H1 (cell line): ENCODE data around the gene TYK2. TPM values are rescaled to one million over a fixed set of nuclear protein-coding genes. Genes with fewer than 3 reads are reported as not detected.

Experiments
- CTCF ChIA-PET: fragments of 300-600 bp; sonication (Branson Sonifier 250); formaldehyde crosslinking; loops from one replicate; lab custom pipeline; 2021; ENCODE audit not compliant: partially characterized antibody; lab: Charles Lee
- POLR2A ChIA-PET: fragments of 300-600 bp; sonication (Branson Sonifier 250); formaldehyde crosslinking; loops from one replicate; lab custom pipeline; 2021; ENCODE audit warnings: inconsistent platforms; ENCODE audit not compliant: partially characterized antibody; lab: Charles Lee
- DNase-seq, 2 experiments: peaks; one replicate each; pipeline versions ENCODE4 v3.0.0 to v3.0.0-alpha.2; 2010 to 2022; ENCODE audit warnings: low spot score in 2 of 2, low read depth in 1 of 2, mixed read lengths in 1 of 2
- FAIRE-seq: peaks from 2 replicates; lab custom pipeline; 2011; peaks lifted over from hg19 to GRCh38; lab: Jason Lieb, UNC
- H2AFZ ChIP-seq: 2 replicates; pipeline ENCODE4 v1.8.1; 2012; ENCODE audit warnings: low read length, inconsistent platforms
- H2AK5ac ChIP-seq: 2 replicates; pipeline ENCODE4 v1.6.1; 2013; ENCODE audit warnings: low read depth, low read length
- H2BK120ac ChIP-seq: replicated peaks from 2 replicates; pipeline ENCODE3; 2013; ENCODE audit warnings: low read depth, low read length, inconsistent platforms
- H2BK12ac ChIP-seq: 2 replicates; pipeline ENCODE4 v1.6.1; 2013; ENCODE audit warnings: low read depth, low read length
- H2BK15ac ChIP-seq: 2 replicates; pipeline ENCODE4 v1.6.1; 2013; ENCODE audit warnings: low read length
- H2BK20ac ChIP-seq: 2 replicates; pipeline ENCODE4 v1.6.1; 2013; ENCODE audit warnings: low read length
- H2BK5ac ChIP-seq: 2 replicates; pipeline ENCODE4 v1.6.1; 2013; ENCODE audit warnings: low read depth, low read length
- H3K14ac ChIP-seq: 2 replicates; pipeline ENCODE4 v1.6.1; 2013; ENCODE audit warnings: inconsistent platforms; ENCODE audit not compliant: insufficient read length
- H3K18ac ChIP-seq: 2 replicates; pipeline ENCODE4 v1.6.1; 2013; ENCODE audit warnings: low read length; ENCODE audit errors: extremely low read depth
- H3K23ac ChIP-seq: 2 replicates; pipeline ENCODE4 v1.6.1; 2013; ENCODE audit warnings: inconsistent platforms; ENCODE audit not compliant: insufficient read length
- H3K23me2 ChIP-seq: 2 replicates; pipeline ENCODE4 v1.6.1; 2013; ENCODE audit warnings: low read depth, low read length
- H3K27ac ChIP-seq: 2 replicates; pipeline ENCODE4 v1.6.1; 2011; ENCODE audit warnings: low read depth, low read length, inconsistent platforms
- H3K27me3 ChIP-seq, 4 experiments: replicated peaks in 1 of 4; 1 replicate in 1 of 4; 2 replicates in 3 of 4; pipeline versions ENCODE4 v1.6.1 to v1.8.1; 2011 to 2013; ENCODE audit warnings: low read length in 3 of 4, mild to moderate bottlenecking in 3 of 4, inconsistent platforms in 2 of 4, mixed read lengths in 2 of 4, moderate library complexity in 1 of 4; ENCODE audit not compliant: control insufficient read depth in 3 of 4, insufficient read depth in 3 of 4; ENCODE audit errors: extremely low read depth in 1 of 4
- H3K36me3 ChIP-seq, 4 experiments: 2 replicates each; pipeline versions ENCODE4 v1.6.1 to v1.8.1; 2011 to 2013; ENCODE audit warnings: mild to moderate bottlenecking in 4 of 4, low read length in 3 of 4, moderate library complexity in 2 of 4, control low read depth in 1 of 4, inconsistent platforms in 1 of 4; ENCODE audit not compliant: insufficient read depth in 4 of 4, control insufficient read depth in 2 of 4
- H3K4ac ChIP-seq: replicated peaks from 2 replicates; pipeline ENCODE3; 2013; ENCODE audit warnings: low read length, low read depth, mixed read lengths, inconsistent platforms; ENCODE audit not compliant: insufficient read length
- H3K4me1 ChIP-seq, 4 experiments: replicated peaks in 1 of 4; 1 replicate in 1 of 4; 2 replicates in 3 of 4; pipeline versions ENCODE4 v1.6.1 to v1.8.1; 2011 to 2013; ENCODE audit warnings: low read length in 3 of 4, inconsistent platforms in 2 of 4, mixed read lengths in 1 of 4; ENCODE audit not compliant: insufficient read depth in 4 of 4, control insufficient read depth in 3 of 4
- H3K4me2 ChIP-seq, 2 experiments: 2 replicates each; pipeline versions ENCODE4 v1.6.1 to v1.8.1; 2011 to 2013; ENCODE audit warnings: low read depth in 2 of 2, low read length in 2 of 2, control low read depth in 1 of 2, inconsistent platforms in 1 of 2, mild to moderate bottlenecking in 1 of 2; ENCODE audit not compliant: insufficient read depth in 1 of 2
- H3K4me3 ChIP-seq, 4 experiments: fragments of 200-600, 300-600 bp in 1 of 4; sonication (generic), shearing (Covaris generic), sonication (Bioruptor Twin) in 1 of 4; 2 replicates each; pipeline versions ENCODE4 v1.5.1 to v1.8.1; 2011 to 2016; ENCODE audit warnings: low read length in 4 of 4, low read depth in 3 of 4, control low read depth in 2 of 4, inconsistent platforms in 2 of 4, mild to moderate bottlenecking in 2 of 4, mixed read lengths in 1 of 4, moderate library complexity in 1 of 4; ENCODE audit not compliant: insufficient read depth in 2 of 4; ENCODE audit errors: extremely low read depth in 1 of 4
- H3K56ac ChIP-seq: replicated peaks from 2 replicates; pipeline ENCODE3; 2013; ENCODE audit warnings: low read depth, mild to moderate bottlenecking, mixed read lengths, low read length, inconsistent platforms; ENCODE audit not compliant: insufficient read length
- H3K79me1 ChIP-seq: 2 replicates; pipeline ENCODE4 v1.6.1; 2013; ENCODE audit warnings: low read depth, low read length, control low read depth
- H3K79me2 ChIP-seq, 2 experiments: 2 replicates each; pipeline versions ENCODE4 v1.6.1 to v1.8.1; 2012 to 2013; ENCODE audit warnings: low read length in 2 of 2, mild to moderate bottlenecking in 2 of 2, inconsistent platforms in 1 of 2; ENCODE audit not compliant: insufficient read depth in 2 of 2, control insufficient read depth in 1 of 2
- H3K9ac ChIP-seq, 4 experiments: replicated peaks in 1 of 4; 1 replicate in 1 of 4; 2 replicates in 3 of 4; pipeline versions ENCODE4 v1.6.1 to v1.8.1; 2011 to 2013; ENCODE audit warnings: low read depth in 3 of 4, low read length in 3 of 4, control low read depth in 2 of 4, mild to moderate bottlenecking in 2 of 4, moderate library complexity in 2 of 4, inconsistent platforms in 1 of 4; ENCODE audit errors: extremely low read depth in 1 of 4
- H3K9me3 ChIP-seq, 2 experiments: 2 replicates each; pipeline versions ENCODE4 v1.6.1 to v1.8.1; 2012 to 2013; ENCODE audit warnings: mild to moderate bottlenecking in 2 of 2, moderate library complexity in 2 of 2, control low read depth in 1 of 2, inconsistent platforms in 1 of 2, low read depth in 1 of 2, low read length in 1 of 2, mixed read lengths in 1 of 2; ENCODE audit not compliant: insufficient read depth in 2 of 2
- H4K20me1 ChIP-seq, 2 experiments: replicated peaks in 1 of 2; 2 replicates each; pipeline versions ENCODE3 to v1.8.1; 2011 to 2013; ENCODE audit warnings: inconsistent platforms in 2 of 2, low read length in 2 of 2, mild to moderate bottlenecking in 1 of 2; ENCODE audit not compliant: insufficient read depth in 2 of 2, control insufficient read depth in 1 of 2
- H4K5ac ChIP-seq: 2 replicates; pipeline ENCODE4 v1.6.1; 2013; ENCODE audit warnings: low read length, low read depth, mixed read lengths, inconsistent platforms; ENCODE audit not compliant: insufficient read length
- H4K8ac ChIP-seq: 2 replicates; pipeline ENCODE4 v1.8.0; 2013; ENCODE audit warnings: mild to moderate bottlenecking, moderate library complexity, low read length, inconsistent platforms; ENCODE audit not compliant: insufficient read depth; ENCODE audit errors: extremely low read depth
- H4K91ac ChIP-seq: replicated peaks from 2 replicates; pipeline ENCODE3; 2013; ENCODE audit warnings: low read length, mixed read lengths, inconsistent platforms; ENCODE audit not compliant: insufficient read length
- FOSL1 ChIP-seq: IDR thresholded peaks from 2 replicates; pipeline ENCODE4 v1.6.1; 2011; ENCODE audit warnings: mild to moderate bottlenecking, low read depth, low read length, moderate library complexity; ENCODE audit not compliant: insufficient read depth
- NRF1 ChIP-seq: IDR thresholded peaks from 2 replicates; pipeline ENCODE4 v1.6.1; 2011; ENCODE audit warnings: mild to moderate bottlenecking, low read depth, low read length, improper control_type of control experiment
- RBBP5 ChIP-seq: IDR thresholded peaks from 2 replicates; pipeline ENCODE4 v1.7.1; 2012; ENCODE audit warnings: low read depth, mild to moderate bottlenecking, inconsistent platforms, low read length, moderate library complexity, borderline replicate concordance
- SAP30 ChIP-seq: fragments of 300-600 bp; sonication (generic); IDR thresholded peaks from 2 replicates; pipeline ENCODE4 v1.7.1; 2012; ENCODE audit warnings: low read length, moderate library complexity, mild to moderate bottlenecking, inconsistent platforms; ENCODE audit not compliant: insufficient read depth, insufficient replicate concordance
- SRF ChIP-seq: IDR thresholded peaks from 2 replicates; pipeline ENCODE4 v1.6.1; 2011; ENCODE audit warnings: mild to moderate bottlenecking, low read depth, low read length, moderate library complexity
- polyA plus RNA-seq, 7 experiments: library from polyadenylated mRNA; depleted of rRNA in 3 of 7; stranded (reverse) in 5 of 7; unstranded in 2 of 7; fragments of >200 nt in 5 of 7; fragments of 200-250 nt in 2 of 7; gene quantifications; 1 replicate in 5 of 7; 2 replicates in 1 of 7; 4 replicates in 1 of 7; pipeline versions ENCODE4 v1.2.1 to v1.2.3, GENCODE V29; 2011 to 2013; ENCODE audit warnings: missing spikeins in 2 of 7, mixed read lengths in 2 of 7
- total RNA-seq: library from RNA; stranded (reverse); fragmentation: NEBNext Ultra II Directional; extraction: Animal tissue kit (Norgen Biotek cat#: 25700); gene quantifications from 2 replicates; pipeline ENCODE4 v1.2.1, GENCODE V29; 2021

TYK2 gene
- total and polyA plus RNA-seq, 2 of the 8 experiments (the other 6 are each of a cell fraction or from before 2014, with no cell fraction given): 32.1 to 40.8 TPM

- H4K8ac ChIP-seq: no peak overlapping the region
- ChIA-PET CTCF (interaction anchor here (0.6 to 10.5 kb wide), 8 partner anchors 8 to 234 kb away, joined by 3 to 172 read pairs (median 10); partner anchors contain the start of gene ICAM1), POLR2A (interaction anchor here (5.9 kb wide), 1 partner anchor 11 kb away, joined by 33 read pairs; no protein-coding TSS in a partner anchor)
- no peak for FAIRE-seq
- no peak overlapping the region for H2BK15ac ChIP-seq
- no peaks in the 10 kb centered on the region for H3K36me3 ChIP-seq
- H2BK120ac ChIP-seq: no peak overlapping the region
- no peak overlapping the region for H3K56ac ChIP-seq
- no peak overlapping the region for H3K27ac ChIP-seq
- no peak overlapping the region for H3K18ac ChIP-seq
- H4K91ac ChIP-seq: no peak overlapping the region
- H3K4me3 ChIP-seq: no peak overlapping the region
- H3K9me3 ChIP-seq: no peaks in the 10 kb centered on the region
- peaks cover 5% of the 10 kb centered on the region; the same call in 1 of the 2 replicates for H3K79me1 ChIP-seq
- peaks cover 11 to 12% of the 10 kb centered on the region in 2 experiments for H3K79me2 ChIP-seq
- no peak overlapping the region for H3K23ac ChIP-seq
- H2BK5ac ChIP-seq: no peak overlapping the region
- no peak overlapping the region for H3K9ac ChIP-seq
- TF ChIP-seq FOSL1 (no peak), NRF1 (no peak), RBBP5 (no peak), SAP30 (no peak), SRF (no peak)
- H3K4ac ChIP-seq: no peak overlapping the region
- peaks cover 0 to 1% of the 10 kb centered on the region in 2 experiments for H4K20me1 ChIP-seq
- H3K23me2 ChIP-seq: peaks cover 17% of the 10 kb centered on the region
- H4K5ac ChIP-seq: no peak overlapping the region
- DNase-seq: no peak
- H3K4me1 ChIP-seq: peaks cover 3 to 8% (median 5%) of the 10 kb centered on the region in 4 experiments; a peak in 5 of 7 replicates
- no peak overlapping the region for H2BK12ac ChIP-seq
- no peak overlapping the region for H3K4me2 ChIP-seq
- no peak overlapping the region for H2AK5ac ChIP-seq
- H2BK20ac ChIP-seq: no peak overlapping the region
- peaks cover 3 to 15% (median 9%) of the 10 kb centered on the region in 4 experiments; a peak in 5 of 7 replicates for H3K27me3 ChIP-seq
- no peak overlapping the region for H3K14ac ChIP-seq
- H2AFZ ChIP-seq: no peak overlapping the region
Measured at GRCh38 chr19:10407096-10407495, 26.7 kb upstream of the TYK2 start.
